Stomach (tissue), 4 donors: ENCODE data around the gene SLAIN2.

ENCODE experiments used
- CTCF ChIP-seq, 7 experiments: fragments of 450-650 bp in 4 of 7; fragments of 200-600 bp in 3 of 7; sonication (generic) in 3 of 7; IDR thresholded peaks; one replicate each; pipeline ENCODE4 v1.5.1; 2016 to 2019; ENCODE audit warnings: antibody characterized with exemption in 7 of 7, control low read depth in 2 of 7, mild to moderate bottlenecking in 1 of 7
- POLR2AphosphoS5 ChIP-seq, 3 donors: sonication (generic); formaldehyde crosslinking; IDR thresholded peaks; one replicate each; pipeline ENCODE4 v1.6.1; 2016; ENCODE audit warnings: antibody characterized with exemption in 3 of 3

GRCh38 chr4:48315728-48316630, 25.4 kb upstream of the SLAIN2 start:
- TF ChIP-seq POLR2AphosphoS5 (IDR thresholded peaks at IDR 0.05) (peak in 1 of 3 donors; percentile 19), CTCF (IDR thresholded peaks at IDR 0.05) (peak in 5 of 7 experiments; percentile 33 to 66 (median 53))
